Caki2 (cell line): ENCODE results near the gene TRUB2. TPM values are rescaled to one million over a fixed set of nuclear protein-coding genes. Genes with fewer than 3 reads are reported as not detected.
A peak's percentile ranks its signal among the peaks of the same experiment; 100 is the strongest.

Source experiments
- DNase-seq: peaks from one replicate; pipeline ENCODE4 v3.0.0-alpha.2; 2015; ENCODE audit warnings: low read depth
- in situ Hi-C: cut with HindIII; loops from 2 replicates; pipeline ENCODE4 v1.10.0; 2016; ENCODE audit warnings: low sequenced_read_pairs, low pct_unique_long_range_greater_than_20kb, mixed read lengths
- total RNA-seq: library from RNA; depleted of rRNA; stranded (reverse); fragments of >200 nt; shearing (Covaris generic); gene quantifications from 2 replicates; pipeline ENCODE4 v1.2.3, GENCODE V29; 2014; ENCODE audit warnings: low replicate concordance; rRNA removed

TRUB2 gene, protein sequence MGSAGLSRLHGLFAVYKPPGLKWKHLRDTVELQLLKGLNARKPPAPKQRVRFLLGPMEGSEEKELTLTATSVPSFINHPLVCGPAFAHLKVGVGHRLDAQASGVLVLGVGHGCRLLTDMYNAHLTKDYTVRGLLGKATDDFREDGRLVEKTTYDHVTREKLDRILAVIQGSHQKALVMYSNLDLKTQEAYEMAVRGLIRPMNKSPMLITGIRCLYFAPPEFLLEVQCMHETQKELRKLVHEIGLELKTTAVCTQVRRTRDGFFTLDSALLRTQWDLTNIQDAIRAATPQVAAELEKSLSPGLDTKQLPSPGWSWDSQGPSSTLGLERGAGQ
- total RNA-seq = 17.2 and 29.2 TPM in 2 replicates

GRCh38 chr9:128322404-128323211 lies at the start of gene TRUB2, which contains the start of gene COQ4:
Gene TRUB2 (minus strand): TSS chr9:128322447. CDS start chr9:128322408, 39 bp downstream.
Gene COQ4 (plus strand): TSS chr9:128322839. CDS start chr9:128322859, 20 bp downstream.
- peak; percentile 93 for DNase-seq
- in situ Hi-C loops = no loop called here

DNA sequence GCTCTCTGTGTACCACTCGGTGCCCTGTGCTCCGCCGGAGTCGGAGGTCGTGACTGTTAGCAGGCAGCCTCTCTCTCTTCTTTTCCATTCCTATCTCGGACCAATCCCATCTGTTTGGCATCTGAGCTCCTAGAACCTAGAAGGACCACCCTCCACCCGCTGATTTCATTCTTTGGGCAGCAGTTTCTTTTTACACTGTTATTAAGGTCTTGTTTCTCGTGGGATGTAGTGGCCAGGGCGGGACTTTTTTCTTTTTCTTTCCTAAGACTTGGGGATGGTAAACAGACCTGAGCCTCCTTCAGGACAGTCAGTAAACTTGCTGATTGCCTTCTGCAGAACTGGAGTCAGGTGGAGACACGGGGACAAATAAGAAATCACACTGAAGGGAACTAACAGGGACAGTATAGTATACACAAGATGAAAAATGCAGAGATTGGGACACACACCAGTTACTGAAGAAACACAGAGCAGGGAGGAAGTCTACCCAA lies 49.4 kb upstream of the TRUB2 start:
- peak; percentile 8 for DNase-seq
- in situ Hi-C loops = no loop called here

- peak; percentile 95 for DNase-seq
- in situ Hi-C loops = no loop called here
Measured at GRCh38 chr9:128370752-128371629, 48.7 kb upstream of the TRUB2 start, which contains the start of gene URM1. Gene URM1 (plus strand): TSS chr9:128371374. CDS start chr9:128371381, 7 bp downstream.

GRCh38 chr9:128370367-128370751 lies 48.1 kb upstream of the TRUB2 start:
- no peak for DNase-seq
- in situ Hi-C loops = no loop called here

DNA sequence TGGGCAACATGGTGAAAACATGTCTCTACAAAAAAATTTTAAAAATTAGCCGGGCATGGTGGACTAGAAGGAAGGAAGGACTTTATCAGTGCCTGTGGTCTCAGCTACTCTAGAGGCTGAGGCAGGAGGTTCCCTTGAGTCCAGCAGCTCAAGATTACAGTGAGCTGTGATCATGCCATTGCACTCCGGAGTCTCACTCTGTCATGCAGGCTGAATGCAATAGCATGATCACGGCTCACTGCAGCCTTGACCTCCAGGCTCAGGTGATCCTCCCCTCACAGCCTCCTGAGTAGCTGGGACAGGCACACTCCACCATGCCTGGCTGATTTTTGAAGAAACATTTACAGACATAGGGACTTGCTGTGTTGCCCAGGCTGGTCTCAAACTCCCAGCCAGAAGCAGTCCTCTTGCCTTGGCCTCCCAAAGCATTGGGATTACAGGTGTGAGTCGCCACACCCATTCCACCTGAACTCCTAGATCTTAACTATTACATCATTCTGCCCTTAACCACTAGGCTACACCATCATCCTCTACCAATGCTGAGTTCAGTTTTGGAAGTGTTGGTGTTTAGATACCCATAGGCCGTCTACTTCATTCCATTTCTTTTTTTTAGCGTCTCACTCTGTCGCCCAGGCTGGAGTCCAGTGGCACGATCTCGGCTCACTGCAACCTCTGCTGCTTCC lies 46.9 kb upstream of the TRUB2 start:
- no peak for DNase-seq
- in situ Hi-C loops = no loop called here

DNA sequence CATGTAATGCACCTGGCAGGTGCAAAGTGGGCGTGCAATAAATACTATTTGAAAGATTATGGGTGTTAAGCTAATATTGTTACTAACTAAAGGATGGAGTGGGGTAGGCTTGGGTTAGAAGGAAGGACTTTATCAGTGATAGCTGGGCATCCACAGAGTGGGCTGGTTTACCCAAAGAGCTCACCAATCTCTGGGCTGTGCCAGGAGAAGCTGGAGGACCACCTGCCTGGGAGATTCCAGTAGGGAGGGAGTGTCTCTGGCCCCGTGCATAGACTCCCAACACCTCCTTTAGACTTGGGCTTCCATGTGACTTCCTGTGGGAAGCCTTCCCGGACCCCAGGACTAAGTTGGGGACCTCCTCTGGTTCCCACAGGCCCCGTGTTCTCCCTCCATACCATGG lies 43.3 kb upstream of the TRUB2 start:
- in situ Hi-C loops = no loop called here

GRCh38 chr9:128362774-128363173 lies 40.5 kb upstream of the TRUB2 start:
- no peak for DNase-seq
- in situ Hi-C loops = no loop called here

More for the DNA sequence above, 43.3 kb upstream of the TRUB2 start:
- DNase-seq = no peak

- peak; percentile 76 for DNase-seq
- in situ Hi-C loops = no loop called here
Measured at GRCh38 chr9:128361986-128362646, 39.9 kb upstream of the TRUB2 start.

- in situ Hi-C loops = no loop called here
- DNase-seq = no peak
Measured at GRCh38 chr9:128361296-128361985, 39.2 kb upstream of the TRUB2 start.

- no peak for DNase-seq
- in situ Hi-C loops = no loop called here
Measured at GRCh38 chr9:128360826-128361225, 38.6 kb upstream of the TRUB2 start.

DNA sequence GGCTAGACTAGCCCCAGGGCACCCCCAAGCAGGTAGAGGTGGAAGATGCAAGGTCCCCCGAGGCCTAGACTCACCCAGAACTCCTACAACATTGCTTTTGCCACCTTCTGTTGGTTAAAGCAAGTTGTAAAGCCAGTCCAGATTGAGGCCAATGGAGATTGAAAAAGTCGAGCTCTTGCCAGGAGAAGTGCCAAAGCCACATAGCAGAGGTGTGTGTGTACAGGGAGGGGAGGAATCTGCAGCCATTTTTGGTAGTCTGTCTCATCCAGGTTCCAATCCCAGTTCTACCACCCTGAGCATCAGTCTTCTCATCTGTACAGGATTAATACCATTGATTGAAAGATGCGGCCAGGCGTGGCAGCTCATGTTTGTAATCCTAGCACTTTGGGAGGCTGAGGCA lies 36.6 kb upstream of the TRUB2 start:
- in situ Hi-C loops = no loop called here
- no peak for DNase-seq

- in situ Hi-C loops = no loop called here
- DNase-seq = no peak
Measured at GRCh38 chr9:128358090-128358489, 35.8 kb upstream of the TRUB2 start.

GRCh38 chr9:128355451-128355850 lies 33.2 kb upstream of the TRUB2 start:
- DNase-seq = no peak
- in situ Hi-C loops = no loop called here

DNA sequence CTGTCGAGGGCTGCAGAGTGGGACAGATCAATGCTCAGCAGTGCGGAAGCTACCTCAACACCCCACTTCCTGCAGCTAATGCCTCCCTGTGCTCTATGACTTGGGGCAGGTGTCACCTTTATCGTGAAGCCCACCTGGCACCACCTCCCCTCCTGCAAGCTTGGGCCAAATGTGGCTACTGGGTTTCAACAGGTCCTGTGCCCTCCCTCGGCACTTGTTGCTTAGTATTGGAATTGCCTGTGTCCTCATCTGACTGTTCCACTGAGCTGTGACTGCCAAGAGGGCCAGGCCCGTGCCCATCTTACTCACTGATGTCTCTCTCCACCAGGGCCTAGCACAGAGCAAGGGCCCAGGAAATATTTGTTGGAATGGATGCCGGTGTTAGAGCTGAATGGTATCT lies 27.5 kb upstream of the TRUB2 start:
- no peak for DNase-seq
- in situ Hi-C loops = no loop called here

GRCh38 chr9:128349125-128349524 lies 26.9 kb upstream of the TRUB2 start:
- in situ Hi-C loops = no loop called here
- DNase-seq = no peak

GRCh38 chr9:128344931-128345605 lies 22.8 kb upstream of the TRUB2 start:
- in situ Hi-C loops = no loop called here
- DNase-seq = no peak
